ENCODE data around the gene ZNF135. TPM values are rescaled to one million over a fixed set of nuclear protein-coding genes. Genes with fewer than 3 reads are reported as not detected.

ZNF135 gene
- total RNA-seq, 2 experiments from 2014 or later, result 1.2 to 1.3 TPM

DNA sequence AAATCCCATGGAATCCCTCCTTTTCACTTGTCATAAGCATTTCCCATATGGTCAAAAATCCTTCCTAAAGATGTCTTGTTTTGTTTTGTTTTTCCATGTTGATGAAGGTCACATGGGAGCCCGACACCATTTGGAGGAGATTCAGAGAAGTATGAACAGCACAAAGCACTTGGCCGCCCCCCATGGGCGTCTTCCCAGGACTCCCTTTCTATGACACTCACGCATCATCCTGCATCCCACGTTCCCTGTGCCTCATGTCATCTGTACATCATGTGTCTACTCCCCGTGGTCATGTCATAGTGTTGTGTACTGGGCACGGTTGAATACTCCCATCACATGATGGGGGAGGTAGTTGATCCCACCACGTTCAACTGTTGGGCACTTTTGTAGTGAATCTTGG is 23.2 kb upstream of the ZNF135 start:
- POLR2A ChIA-PET, result no interaction called here
- peaks cover 2% of the 10 kb centered on the region for H3K4me1 Mint-ChIP-seq (ENCODE audit: low read depth)
- H3K4me3 Mint-ChIP-seq, result no peak overlapping the region
- peaks cover 7% of the 10 kb centered on the region for H3K36me3 Mint-ChIP-seq (ENCODE audit: low read depth)
- DNase-seq, result no peak
- ATAC-seq, result no peak
- no peak overlapping the region for H3K27ac Mint-ChIP-seq
- H3K27me3 Mint-ChIP-seq (ENCODE audit: low read depth), result peaks cover 4% of the 10 kb centered on the region
- peaks cover 27% of the 10 kb centered on the region for H3K9me3 Mint-ChIP-seq (ENCODE audit: insufficient read depth)
- CTCF ChIA-PET, result no interaction called here

- Mint-ChIP-seq H3K4me1 (ENCODE audit: low read depth) (peaks cover 2% of the 10 kb centered on the region), H3K4me3 (no peak overlapping the region), H3K9me3 (ENCODE audit: insufficient read depth) (peaks cover 46% of the 10 kb centered on the region), H3K27me3 (ENCODE audit: low read depth) (peaks cover 4% of the 10 kb centered on the region), H3K36me3 (ENCODE audit: low read depth) (peaks cover 7% of the 10 kb centered on the region), H3K27ac (no peak overlapping the region)
- ChIA-PET CTCF (no interaction called here), POLR2A (no interaction called here)
- ATAC-seq (no peak), DNase-seq (no peak)
Observed at GRCh38 chr19:58037927-58038687, 21.0 kb upstream of the ZNF135 start.

DNA sequence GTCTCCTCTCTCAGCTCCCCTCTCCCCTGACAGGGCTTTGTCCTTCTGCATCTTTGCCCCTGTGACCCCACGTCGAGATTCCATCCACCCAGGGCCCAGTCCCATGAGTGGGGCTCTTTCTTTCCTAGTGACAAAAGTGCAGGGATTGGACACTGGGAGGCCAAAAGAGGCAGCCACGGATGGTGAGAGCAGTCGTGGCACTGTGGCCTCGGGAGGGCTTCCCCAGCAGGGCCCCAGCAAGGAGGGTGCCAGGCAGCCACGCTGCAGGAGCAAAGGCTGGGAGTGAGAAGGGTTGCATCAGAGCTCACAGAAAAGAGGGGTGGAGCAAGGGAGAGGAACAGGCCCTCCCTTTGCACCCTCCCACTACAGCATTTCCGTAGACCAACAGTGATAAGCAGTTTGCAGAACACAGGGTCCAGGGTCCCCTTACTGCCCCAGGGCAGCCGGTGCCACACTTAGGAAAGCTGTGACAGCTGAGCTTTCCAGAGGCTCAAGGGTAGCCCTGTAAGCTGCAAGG is 20.3 kb upstream of the ZNF135 start:
- Mint-ChIP-seq H3K27ac (no peak overlapping the region), H3K27me3 (ENCODE audit: low read depth) (peaks cover 4% of the 10 kb centered on the region), H3K4me3 (no peak overlapping the region), H3K36me3 (ENCODE audit: low read depth) (peaks cover 10% of the 10 kb centered on the region), H3K4me1 (ENCODE audit: low read depth) (peaks cover 2% of the 10 kb centered on the region), H3K9me3 (ENCODE audit: insufficient read depth) (peaks cover 51% of the 10 kb centered on the region)
- ChIA-PET POLR2A (interaction anchor here (0.7 kb wide), 1 partner anchor 879 kb away, joined by 3 read pairs; no protein-coding TSS in a partner anchor), CTCF (no interaction called here)
- ATAC-seq (no peak), DNase-seq (no peak)

DNA sequence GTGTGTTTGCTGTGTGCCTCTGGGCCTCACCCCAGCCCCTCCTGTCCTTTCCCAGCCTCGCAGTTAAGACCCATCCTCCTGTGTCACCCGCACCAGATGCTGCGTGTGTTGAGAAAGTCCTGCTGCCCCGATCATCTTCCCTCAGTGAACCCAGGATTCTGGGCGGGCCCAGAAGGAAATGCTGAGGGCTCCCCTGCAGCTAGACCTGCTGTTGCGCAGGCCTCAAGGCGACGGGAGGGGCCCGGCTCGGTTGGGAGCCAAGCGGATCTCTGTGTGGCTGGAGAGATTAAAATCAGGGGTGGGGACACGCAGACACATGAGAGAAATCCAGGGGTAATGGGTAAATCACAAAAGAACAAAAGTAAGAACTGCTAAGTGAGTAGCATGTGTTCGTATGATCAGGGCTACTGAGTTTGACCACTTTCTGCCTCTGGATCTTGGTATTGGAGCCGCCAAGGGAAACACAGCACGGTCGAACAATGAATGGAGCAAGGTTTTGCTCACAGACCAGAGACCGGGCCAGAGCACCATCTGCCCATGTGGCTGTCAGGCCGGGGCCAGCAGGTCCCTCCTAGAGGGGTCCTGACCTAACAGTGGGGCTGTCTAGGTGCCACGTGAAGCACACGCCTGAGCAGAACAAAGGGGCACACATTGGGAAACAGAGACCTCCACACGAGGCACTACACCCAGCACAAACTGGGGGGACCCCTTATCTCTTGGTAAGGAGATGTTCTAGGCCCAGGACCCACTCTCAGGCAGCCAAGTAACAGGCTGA is 18.1 kb upstream of the ZNF135 start:
- no peaks in the 10 kb centered on the region for H3K27me3 Mint-ChIP-seq (ENCODE audit: low read depth)
- H3K27ac Mint-ChIP-seq, result no peak overlapping the region
- CTCF ChIA-PET, result no interaction called here
- H3K36me3 Mint-ChIP-seq (ENCODE audit: low read depth), result peaks cover 5% of the 10 kb centered on the region
- no peak overlapping the region for H3K4me3 Mint-ChIP-seq
- ATAC-seq (no peak), DNase-seq (no peak)
- H3K9me3 Mint-ChIP-seq (ENCODE audit: insufficient read depth), result peaks cover 42% of the 10 kb centered on the region
- POLR2A ChIA-PET, result no interaction called here
- no peaks in the 10 kb centered on the region for H3K4me1 Mint-ChIP-seq (ENCODE audit: low read depth)

- DNase-seq, result no peak
- Mint-ChIP-seq H3K27ac (no peak overlapping the region), H3K4me3 (no peak overlapping the region), H3K4me1 (ENCODE audit: low read depth) (no peaks in the 10 kb centered on the region), H3K27me3 (ENCODE audit: low read depth) (no peaks in the 10 kb centered on the region), H3K36me3 (ENCODE audit: low read depth) (peaks cover 5% of the 10 kb centered on the region), H3K9me3 (ENCODE audit: insufficient read depth) (peaks cover 49% of the 10 kb centered on the region)
- no peak for ATAC-seq
- POLR2A ChIA-PET, result no interaction called here
- CTCF ChIA-PET, result no interaction called here
Observed at GRCh38 chr19:58042495-58043340, 16.4 kb upstream of the ZNF135 start.

GRCh38 chr19:58044391-58044790 is 14.7 kb upstream of the ZNF135 start:
- Mint-ChIP-seq H3K27me3 (ENCODE audit: low read depth) (no peaks in the 10 kb centered on the region), H3K36me3 (ENCODE audit: low read depth) (peaks cover 3% of the 10 kb centered on the region), H3K4me1 (ENCODE audit: low read depth) (no peaks in the 10 kb centered on the region), H3K4me3 (no peak overlapping the region), H3K9me3 (ENCODE audit: insufficient read depth) (peaks cover 50% of the 10 kb centered on the region), H3K27ac (no peak overlapping the region)
- DNase-seq (no peak), ATAC-seq (no peak)
- ChIA-PET CTCF (no interaction called here), POLR2A (no interaction called here)

DNA sequence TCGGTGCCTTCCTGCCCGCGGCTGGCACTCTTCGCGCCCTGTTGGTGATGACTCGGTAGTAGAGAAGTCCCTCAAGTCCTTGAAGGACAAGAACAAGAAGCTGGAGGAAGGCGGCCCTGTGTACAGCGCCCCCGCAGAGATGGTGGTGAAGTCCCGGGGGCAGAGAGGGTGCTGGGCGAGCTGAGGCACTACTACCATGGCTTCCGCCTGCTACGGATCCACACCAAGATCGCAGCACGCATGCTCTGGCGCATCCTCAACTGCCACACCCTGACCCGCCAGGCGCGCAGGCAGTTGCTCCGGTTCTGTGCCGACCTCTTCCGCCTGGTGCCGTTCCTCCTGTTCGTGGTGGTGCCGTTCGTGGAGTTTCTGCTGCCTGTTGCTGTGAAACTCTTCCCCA is 14.2 kb upstream of the ZNF135 start:
- ATAC-seq (no peak), DNase-seq (no peak)
- Mint-ChIP-seq H3K36me3 (ENCODE audit: low read depth) (peaks cover 3% of the 10 kb centered on the region), H3K9me3 (ENCODE audit: insufficient read depth) (peaks cover 54% of the 10 kb centered on the region), H3K4me1 (ENCODE audit: low read depth) (no peaks in the 10 kb centered on the region), H3K4me3 (no peak overlapping the region), H3K27ac (no peak overlapping the region), H3K27me3 (ENCODE audit: low read depth) (no peaks in the 10 kb centered on the region)
- ChIA-PET CTCF (no interaction called here), POLR2A (no interaction called here)

DNA sequence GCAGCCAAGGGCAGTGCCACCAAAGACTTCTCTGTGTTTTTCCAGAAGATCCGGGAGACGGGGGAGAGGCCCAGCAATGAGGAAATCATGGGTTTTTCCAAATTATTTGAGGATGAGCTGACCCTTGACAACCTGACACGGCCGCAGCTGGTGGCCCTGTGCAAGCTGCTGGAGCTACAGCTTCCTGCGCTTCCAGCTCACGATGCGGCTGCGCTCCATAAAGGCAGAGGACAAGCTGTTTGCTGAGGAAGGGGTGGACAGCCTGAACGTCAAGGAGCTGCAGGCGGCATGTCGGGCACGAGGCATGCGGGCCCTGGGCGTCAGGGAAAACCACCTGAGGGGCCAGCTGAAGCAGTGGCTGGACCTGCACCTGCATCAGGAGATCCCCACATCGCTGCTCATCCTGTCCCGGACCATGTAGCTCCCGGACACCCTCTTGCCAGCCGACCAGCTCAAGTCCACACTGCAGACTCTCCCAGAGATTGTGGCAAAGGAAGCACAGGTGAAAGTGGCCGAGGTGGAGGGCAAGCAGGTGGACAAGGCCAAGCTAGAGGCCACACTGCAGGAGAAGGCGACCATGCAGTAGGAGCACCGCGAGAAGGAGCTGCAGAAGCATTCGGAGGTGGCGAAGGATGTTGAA is 13.6 kb upstream of the ZNF135 start:
- H3K4me3 Mint-ChIP-seq, result no peak overlapping the region
- H3K4me1 Mint-ChIP-seq (ENCODE audit: low read depth), result no peaks in the 10 kb centered on the region
- ChIA-PET POLR2A (no interaction called here), CTCF (no interaction called here)
- ATAC-seq (no peak), DNase-seq (no peak)
- peaks cover 53% of the 10 kb centered on the region for H3K9me3 Mint-ChIP-seq (ENCODE audit: insufficient read depth)
- H3K27ac Mint-ChIP-seq, result no peak overlapping the region
- H3K36me3 Mint-ChIP-seq (ENCODE audit: low read depth), result peaks cover 3% of the 10 kb centered on the region
- no peaks in the 10 kb centered on the region for H3K27me3 Mint-ChIP-seq (ENCODE audit: low read depth)

- peaks cover 6% of the 10 kb centered on the region for H3K36me3 Mint-ChIP-seq (ENCODE audit: low read depth)
- ATAC-seq (no peak), DNase-seq (no peak)
- peaks cover 44% of the 10 kb centered on the region for H3K9me3 Mint-ChIP-seq (ENCODE audit: insufficient read depth)
- no peak overlapping the region for H3K4me3 Mint-ChIP-seq
- H3K27me3 Mint-ChIP-seq (ENCODE audit: low read depth), result no peaks in the 10 kb centered on the region
- ChIA-PET POLR2A (no interaction called here), CTCF (no interaction called here)
- H3K27ac Mint-ChIP-seq, result no peak overlapping the region
- no peaks in the 10 kb centered on the region for H3K4me1 Mint-ChIP-seq (ENCODE audit: low read depth)
Observed at GRCh38 chr19:58046856-58047255, 12.2 kb upstream of the ZNF135 start.

DNA sequence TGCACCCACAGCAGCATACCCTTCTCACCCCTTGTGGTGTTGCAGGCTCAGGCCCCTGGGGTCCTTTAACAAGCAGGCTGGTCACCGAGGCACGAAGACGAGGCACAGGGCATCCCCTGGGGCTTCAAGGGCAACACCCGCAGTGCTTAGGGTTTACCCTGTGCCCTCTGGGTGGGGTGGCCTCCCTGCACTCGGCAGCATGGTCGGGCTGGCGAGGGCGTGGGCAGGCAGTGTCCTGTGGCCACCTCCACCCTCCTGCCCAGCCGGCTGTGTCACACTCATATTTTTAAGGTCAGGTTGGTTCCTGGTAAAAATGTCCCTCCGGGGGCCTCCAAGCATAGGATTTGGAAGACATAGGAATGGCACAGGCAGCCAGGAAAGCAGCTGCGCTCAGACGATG is 11.4 kb upstream of the ZNF135 start:
- no peak for ATAC-seq
- POLR2A ChIA-PET, result no interaction called here
- CTCF ChIA-PET, result no interaction called here
- peaks cover 40% of the 10 kb centered on the region for H3K9me3 Mint-ChIP-seq (ENCODE audit: insufficient read depth)
- no peaks in the 10 kb centered on the region for H3K27me3 Mint-ChIP-seq (ENCODE audit: low read depth)
- H3K36me3 Mint-ChIP-seq (ENCODE audit: low read depth), result peaks cover 7% of the 10 kb centered on the region
- H3K4me1 Mint-ChIP-seq (ENCODE audit: low read depth), result no peaks in the 10 kb centered on the region
- DNase-seq, result no peak
- H3K4me3 Mint-ChIP-seq, result no peak overlapping the region
- no peak overlapping the region for H3K27ac Mint-ChIP-seq

- CTCF ChIA-PET, result no interaction called here
- H3K36me3 Mint-ChIP-seq (ENCODE audit: low read depth), result peaks cover 15% of the 10 kb centered on the region
- H3K4me3 Mint-ChIP-seq, result no peak overlapping the region
- no peak overlapping the region for H3K27ac Mint-ChIP-seq
- DNase-seq, result no peak
- ATAC-seq, result no peak
- H3K4me1 Mint-ChIP-seq (ENCODE audit: low read depth), result peaks cover 3% of the 10 kb centered on the region
- no peaks in the 10 kb centered on the region for H3K27me3 Mint-ChIP-seq (ENCODE audit: low read depth)
- POLR2A ChIA-PET, result no interaction called here
- peaks cover 41% of the 10 kb centered on the region for H3K9me3 Mint-ChIP-seq (ENCODE audit: insufficient read depth)
Observed at GRCh38 chr19:58052256-58052655, 6.8 kb upstream of the ZNF135 start.
